OCI-LY7 (cell line): Measurements from ENCODE around the gene HS6ST3. TPM values are rescaled to one million over a fixed set of nuclear protein-coding genes. Genes with fewer than 3 reads are reported as not detected.
"Not testable (repeated sequence)": the region's sequence is repeated elsewhere in the genome, so short reads cannot be mapped to it uniquely, and the experiment has no call there.

Experiments used
- BruUV-seq: library from RNA; stranded (reverse); fragments of 400-500 nt; replicated peaks from 2 replicates; lab custom pipeline; 2021; lab: Mats Ljungman, UMichigan
- CTCF ChIA-PET: fragments of 300-600 bp; sonication (Branson Sonifier 250); formaldehyde crosslinking; loops from one replicate; lab custom pipeline; 2022; ENCODE audit warnings: antibody characterized with exemption; ENCODE audit not compliant: unreplicated experiment; lab: Charles Lee
- POLR2A ChIA-PET: fragments of 300-600 bp; sonication (Branson Sonifier 250); formaldehyde crosslinking; loops from one replicate; lab custom pipeline; 2022; ENCODE audit warnings: antibody characterized with exemption; lab: Charles Lee
- DNase-seq: peaks from one replicate; pipeline ENCODE4 v3.0.0-alpha.2; 2015; ENCODE audit warnings: low spot score
- H2AFZ ChIP-seq: fragments of 200-600 bp; sonication (generic), shearing (Covaris generic); 2 replicates; pipeline ENCODE4 v1.6.1; 2014; ENCODE audit warnings: mild to moderate bottlenecking, antibody characterized with exemption, low read length, moderate library complexity
- H3K27ac ChIP-seq: fragments of 200-600 bp; sonication (generic); 2 replicates; pipeline ENCODE4 v1.5.1; 2014; ENCODE audit warnings: mixed run types, low read depth, mild to moderate bottlenecking, moderate library complexity, low read length, inconsistent platforms; ENCODE audit not compliant: poor library complexity, severe bottlenecking
- H3K36me3 ChIP-seq: fragments of 200-600 bp; sonication (generic); 2 replicates; pipeline ENCODE4 v1.6.1; 2014; ENCODE audit warnings: mild to moderate bottlenecking, antibody characterized with exemption, low read length, moderate library complexity, mixed read lengths; ENCODE audit not compliant: insufficient read depth
- H3K4me1 ChIP-seq: fragments of 200-600 bp; sonication (generic); 2 replicates; pipeline ENCODE4 v1.5.1; 2014; ENCODE audit warnings: mild to moderate bottlenecking, low read length; ENCODE audit not compliant: insufficient read depth, poor library complexity, severe bottlenecking
- H3K4me2 ChIP-seq: fragments of 200-600 bp; sonication (generic); 2 replicates; pipeline ENCODE4 v1.6.1; 2014; ENCODE audit warnings: mild to moderate bottlenecking, low read length
- H3K4me3 ChIP-seq: fragments of 200-600 bp; sonication (generic); 2 replicates; pipeline ENCODE4 v1.5.1; 2014; ENCODE audit warnings: mild to moderate bottlenecking, low read depth, low read length; ENCODE audit not compliant: poor library complexity, severe bottlenecking
- H3K79me2 ChIP-seq: fragments of 200-600 bp; sonication (generic); 2 replicates; pipeline ENCODE4 v1.6.1; 2016; ENCODE audit warnings: low read depth, mild to moderate bottlenecking, low read length, moderate library complexity, mixed read lengths; ENCODE audit not compliant: insufficient read depth
- H3K9me2 ChIP-seq: fragments of 200-600 bp; sonication (generic); 2 replicates; pipeline ENCODE4 v1.6.1; 2016; ENCODE audit warnings: mild to moderate bottlenecking, low read length, mixed read lengths; ENCODE audit not compliant: insufficient read depth
- H3K9me3 ChIP-seq: fragments of 200-600 bp; sonication (generic); 2 replicates; pipeline ENCODE4 v1.6.1; 2014; ENCODE audit warnings: mild to moderate bottlenecking, mixed run types, low read length, mixed read lengths
- H4K20me1 ChIP-seq: fragments of 200-600 bp; sonication (generic); 2 replicates; pipeline ENCODE4 v1.6.1; 2014; ENCODE audit warnings: mild to moderate bottlenecking, antibody characterized with exemption, low read length, moderate library complexity, mixed read lengths; ENCODE audit not compliant: insufficient read depth
- CTCF ChIP-seq: fragments of 200-600 bp; sonication (generic); conservative IDR thresholded peaks from 2 replicates; pipeline ENCODE4 v1.5.1; 2014; ENCODE audit warnings: mild to moderate bottlenecking, antibody characterized with exemption, low read length, moderate library complexity, mixed read lengths
- EZH2phosphoT487 ChIP-seq: fragments of 200-600 bp; sonication (generic); IDR thresholded peaks from 2 replicates; pipeline ENCODE4 v1.6.1; 2018; ENCODE audit warnings: low read depth, borderline replicate concordance, mild to moderate bottlenecking, mixed run types, antibody characterized with exemption, low read length, moderate library complexity, mixed read lengths
- intact Hi-C: fragments of 100-400 bp; cut with micrococcal nuclease; formaldehyde crosslinking; loops from one replicate; pipeline ENCODE4 v1.10.0; 2022; ENCODE audit not compliant: unreplicated experiment
- total RNA-seq, 2 experiments: library from RNA; depleted of rRNA in 1 of 2; stranded (reverse); fragments of >200 nt in 1 of 2; shearing (Covaris generic) in 1 of 2; gene quantifications; 2 replicates each; pipeline ENCODE4 v1.2.3, GENCODE V29; 2014 to 2022

HS6ST3 gene
- total RNA-seq, 2 experiments from 2014 or later: not detected

GRCh38 chr13:96109125-96109524 is 19.2 kb downstream of the HS6ST3 start:
- Histone ChIP-seq H3K9me2 (no peaks in the 10 kb centered on the region), H4K20me1 (no peaks in the 10 kb centered on the region), H3K9me3 (no peaks in the 10 kb centered on the region), H3K4me1 (no peaks in the 10 kb centered on the region), H3K27ac (no peak overlapping the region), H2AFZ (no peak overlapping the region), H3K4me3 (no peak overlapping the region), H3K36me3 (no peaks in the 10 kb centered on the region), H3K79me2 (no peaks in the 10 kb centered on the region), H3K4me2 (no peak overlapping the region)
- DNase-seq: no peak
- CTCF ChIA-PET: no interaction called here
- POLR2A ChIA-PET: no interaction called here
- no peak for TF ChIP-seq EZH2phosphoT487
- no peak for TF ChIP-seq CTCF
- BruUV-seq: no TSS peak
- intact Hi-C loops: no loop called here

GRCh38 chr13:96112936-96113335 is 23.0 kb downstream of the HS6ST3 start:
- Histone ChIP-seq H3K79me2 (no peaks in the 10 kb centered on the region), H3K36me3 (no peaks in the 10 kb centered on the region), H2AFZ (no peak overlapping the region), H3K9me2 (no peaks in the 10 kb centered on the region), H3K27ac (no peak overlapping the region), H4K20me1 (no peaks in the 10 kb centered on the region), H3K4me2 (no peak overlapping the region), H3K4me3 (no peak overlapping the region), H3K9me3 (no peaks in the 10 kb centered on the region), H3K4me1 (no peaks in the 10 kb centered on the region)
- no peak for TF ChIP-seq EZH2phosphoT487
- no peak for TF ChIP-seq CTCF
- POLR2A ChIA-PET: no interaction called here
- intact Hi-C loops: no loop called here
- DNase-seq: no peak
- BruUV-seq: no TSS peak
- CTCF ChIA-PET: no interaction called here

- H3K36me3 ChIP-seq, H3K9me2 ChIP-seq, DNase-seq, intact Hi-C loops, H2AFZ ChIP-seq, BruUV-seq, CTCF ChIA-PET, H3K79me2 ChIP-seq, H3K4me1 ChIP-seq, H3K4me2 ChIP-seq, H3K4me3 ChIP-seq, H3K27ac ChIP-seq, POLR2A ChIA-PET, H3K9me3 ChIP-seq, H4K20me1 ChIP-seq: not testable (repeated sequence)
These were observed 25.5 kb downstream of the HS6ST3 start for GRCh38 chr13:96115368-96115767.
